GM12801 (cell line): ENCODE data around the gene SPECC1L.

ENCODE experiments used
- TF ChIP-seq, protein P1 (sequence below): IDR thresholded peaks from one replicate; pipeline ENCODE4 v1.5.1; 2011; ENCODE audit warnings: control low read depth; ENCODE audit not compliant: insufficient read length; ENCODE audit errors: extremely low read depth

Gene SPECC1L

DNA sequence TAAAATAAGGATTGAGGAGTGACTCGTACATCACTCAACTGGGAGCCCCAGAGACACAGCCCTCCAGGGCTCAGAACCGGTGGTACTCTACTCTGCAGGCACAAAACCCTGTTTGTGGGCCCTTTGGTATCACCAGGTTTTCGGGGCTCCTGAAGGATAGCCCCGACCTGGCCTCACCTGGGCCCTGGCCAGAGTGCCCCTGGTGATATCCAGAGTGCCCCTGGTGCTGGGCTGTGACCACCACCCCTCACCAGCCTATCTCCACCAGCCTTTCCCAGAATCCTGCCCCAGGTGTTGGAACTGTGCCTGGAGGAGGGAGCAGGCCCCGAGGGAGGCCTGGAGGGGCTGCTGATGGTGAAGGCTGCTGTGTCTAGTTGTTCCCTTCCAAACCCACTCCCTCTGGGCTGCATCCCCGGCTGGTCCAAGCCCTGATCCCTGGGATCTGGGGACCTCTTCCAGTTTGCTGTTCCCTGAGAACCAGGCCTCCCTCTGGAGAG lies 23.6 kb upstream of the SPECC1L start:
- TF ChIP-seq, protein P1, sequence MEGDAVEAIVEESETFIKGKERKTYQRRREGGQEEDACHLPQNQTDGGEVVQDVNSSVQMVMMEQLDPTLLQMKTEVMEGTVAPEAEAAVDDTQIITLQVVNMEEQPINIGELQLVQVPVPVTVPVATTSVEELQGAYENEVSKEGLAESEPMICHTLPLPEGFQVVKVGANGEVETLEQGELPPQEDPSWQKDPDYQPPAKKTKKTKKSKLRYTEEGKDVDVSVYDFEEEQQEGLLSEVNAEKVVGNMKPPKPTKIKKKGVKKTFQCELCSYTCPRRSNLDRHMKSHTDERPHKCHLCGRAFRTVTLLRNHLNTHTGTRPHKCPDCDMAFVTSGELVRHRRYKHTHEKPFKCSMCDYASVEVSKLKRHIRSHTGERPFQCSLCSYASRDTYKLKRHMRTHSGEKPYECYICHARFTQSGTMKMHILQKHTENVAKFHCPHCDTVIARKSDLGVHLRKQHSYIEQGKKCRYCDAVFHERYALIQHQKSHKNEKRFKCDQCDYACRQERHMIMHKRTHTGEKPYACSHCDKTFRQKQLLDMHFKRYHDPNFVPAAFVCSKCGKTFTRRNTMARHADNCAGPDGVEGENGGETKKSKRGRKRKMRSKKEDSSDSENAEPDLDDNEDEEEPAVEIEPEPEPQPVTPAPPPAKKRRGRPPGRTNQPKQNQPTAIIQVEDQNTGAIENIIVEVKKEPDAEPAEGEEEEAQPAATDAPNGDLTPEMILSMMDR, result no peak

DNA sequence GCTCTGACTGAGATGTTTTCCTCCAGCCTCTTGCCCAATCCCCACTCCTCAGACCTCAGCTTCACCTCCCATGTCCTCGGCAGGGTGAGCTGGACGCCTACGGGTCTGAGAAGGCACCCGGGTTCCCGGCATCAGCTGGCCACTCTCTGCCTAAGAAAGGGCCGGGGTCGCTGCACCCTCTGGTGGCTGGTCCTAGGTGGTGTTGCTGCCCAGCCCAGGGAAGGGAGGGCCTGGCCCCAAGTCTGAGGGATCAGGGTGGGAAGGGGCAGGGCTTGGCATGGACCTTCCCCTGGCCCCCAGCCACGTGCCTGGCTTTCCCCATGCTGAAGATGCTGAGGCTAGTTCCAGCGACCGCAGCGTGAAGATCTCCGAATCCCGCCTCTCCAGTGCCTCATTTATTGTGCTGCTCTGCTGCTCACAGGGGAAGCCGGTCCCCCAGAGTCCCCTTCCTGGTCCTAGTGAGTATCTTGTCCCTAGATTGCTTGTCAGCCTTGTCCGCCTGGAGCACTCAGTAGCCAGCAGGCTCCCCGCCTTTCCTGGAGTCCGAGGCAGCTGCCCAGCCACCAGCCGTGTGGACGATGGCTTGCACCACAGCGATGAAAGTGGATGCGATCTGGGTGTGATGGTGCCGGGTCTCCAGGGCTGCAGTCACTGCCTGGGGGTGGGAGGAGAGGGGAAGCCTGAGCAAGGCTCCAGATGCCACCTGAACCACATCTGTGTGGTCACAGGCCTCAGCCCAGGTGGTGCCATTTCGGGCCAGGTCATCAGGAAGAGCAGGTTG lies 22.9 kb upstream of the SPECC1L start:
- TF ChIP-seq, protein P1, result no peak

DNA sequence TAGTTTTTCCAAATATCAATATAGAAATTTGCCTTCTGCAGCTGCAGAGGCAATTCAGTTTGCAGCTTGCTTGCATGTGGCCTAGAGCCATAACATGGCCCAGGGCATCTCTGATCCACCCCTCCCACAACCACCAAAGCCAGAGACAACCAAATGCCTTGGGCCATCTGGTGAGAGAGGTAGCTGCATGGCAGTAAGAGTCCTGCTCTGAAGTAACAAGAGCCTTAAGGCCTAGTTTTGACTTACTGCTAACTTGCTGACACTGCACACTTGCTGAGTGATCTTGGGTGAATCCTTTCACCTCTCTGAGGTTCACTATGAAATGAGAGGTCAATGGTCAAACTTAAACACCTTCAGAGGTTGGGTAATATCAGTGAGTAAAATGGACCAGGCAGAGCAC lies 4.9 kb upstream of the SPECC1L start:
- TF ChIP-seq, protein P1, result no peak

DNA sequence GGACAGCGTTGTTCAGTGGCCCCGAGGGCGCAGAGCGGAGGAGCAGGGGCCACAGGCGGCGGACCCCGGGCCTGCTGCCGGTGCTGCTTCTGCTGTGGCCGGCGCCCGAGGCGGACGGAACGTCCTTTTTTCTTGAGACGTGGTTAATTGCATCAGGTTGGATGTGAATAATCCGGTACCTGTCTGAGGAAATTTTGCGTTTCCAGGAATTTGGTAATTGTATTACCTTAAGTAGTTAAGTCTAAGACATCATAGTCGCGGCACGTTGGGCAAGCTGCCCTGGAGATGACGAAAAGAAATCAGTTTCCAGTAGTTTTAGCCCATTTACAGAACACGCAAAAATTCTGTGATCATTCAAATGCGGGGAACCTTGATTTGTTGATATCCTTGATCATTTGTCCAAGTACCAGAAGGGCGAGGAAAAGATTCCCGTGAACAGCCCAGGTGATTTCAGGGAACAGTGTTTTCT lies 789 bp downstream of the SPECC1L start:
- TF ChIP-seq, protein P1, result no peak

DNA sequence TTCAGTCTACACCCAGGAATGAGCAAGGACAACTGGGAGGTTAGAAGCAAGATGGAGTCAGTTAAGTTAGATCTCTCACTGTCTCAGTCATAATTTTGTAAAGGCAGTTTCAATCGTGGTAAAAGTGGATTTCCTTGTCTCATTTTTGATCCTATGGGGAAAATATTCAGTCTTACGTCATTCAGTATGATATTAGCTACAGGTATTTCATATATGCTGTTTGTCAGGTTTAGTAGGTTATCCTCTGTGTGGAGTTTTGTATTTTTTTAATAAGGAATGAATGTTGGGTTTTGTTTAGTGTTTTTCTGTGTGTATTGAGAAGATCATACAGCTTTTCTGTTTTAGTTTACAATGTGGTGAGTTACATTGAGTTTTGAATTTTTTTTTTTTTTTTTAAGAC lies 11.8 kb downstream of the SPECC1L start:
- TF ChIP-seq, protein P1, result no peak

DNA sequence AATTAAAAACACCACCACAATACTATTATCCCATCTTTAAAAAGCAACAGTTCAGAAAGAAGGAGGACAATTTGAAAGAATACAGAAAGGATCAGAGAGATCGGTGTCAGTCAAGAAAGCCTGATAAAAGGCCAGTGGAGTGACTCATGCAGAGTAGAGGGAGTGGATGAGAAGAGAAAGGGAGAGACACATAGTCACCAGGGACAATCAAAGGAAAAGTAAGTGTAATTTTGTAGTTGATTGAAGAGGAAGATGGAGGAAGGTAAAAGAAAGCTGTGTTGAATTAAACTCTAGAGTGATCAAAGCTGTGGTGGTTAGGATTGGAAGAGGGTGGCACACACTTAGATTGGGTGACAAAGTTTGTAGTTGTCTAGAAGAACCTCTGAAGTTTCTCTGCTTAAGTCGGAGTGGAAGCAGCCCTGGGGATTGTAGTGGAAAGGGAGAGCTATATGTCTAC lies 14.1 kb downstream of the SPECC1L start:
- TF ChIP-seq, protein P1, result no peak

DNA sequence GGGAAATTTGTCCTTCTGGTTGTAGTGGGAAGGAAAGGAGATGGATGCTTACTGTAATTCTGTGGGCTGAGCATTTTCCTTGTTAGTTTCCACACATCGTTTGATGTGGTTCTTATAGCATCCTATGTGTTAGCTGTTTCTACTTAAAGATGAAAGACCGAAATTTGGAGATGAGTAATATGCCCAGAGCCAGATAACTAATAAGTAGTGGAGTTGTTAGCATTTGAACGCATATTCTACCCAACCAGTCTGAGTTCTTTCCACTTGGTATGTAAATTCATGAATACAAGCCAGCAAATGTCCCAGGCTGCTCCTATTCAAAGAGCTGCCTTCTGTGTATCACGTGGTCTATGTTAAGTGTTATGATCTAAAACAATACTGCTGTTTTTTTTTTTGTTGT lies 14.6 kb downstream of the SPECC1L start:
- TF ChIP-seq, protein P1, result no peak
